Gastrocnemius medialis (tissue), 4 donors: Measurements from ENCODE around the gene JSRP1.

Experiments
- POLR2A ChIP-seq, 2 donors: fragments of 450-650 bp; IDR thresholded peaks; one replicate each; pipeline ENCODE4 v1.6.1; 2017; ENCODE audit warnings: antibody characterized with exemption in 2 of 2, mild to moderate bottlenecking in 2 of 2, moderate library complexity in 2 of 2
- TF ChIP-seq, protein P1 (sequence below), 5 experiments: fragments of 450-650 bp in 3 of 5; fragments of 200-600 bp in 2 of 5; sonication (generic) in 2 of 5; IDR thresholded peaks in 4 of 5; conservative IDR thresholded peaks in 1 of 5; 1 replicate in 4 of 5; 2 replicates in 1 of 5; pipeline ENCODE4 v1.5.1; 2016 to 2019; ENCODE audit warnings: antibody characterized with exemption in 5 of 5, mild to moderate bottlenecking in 3 of 5, moderate library complexity in 3 of 5

DNA sequence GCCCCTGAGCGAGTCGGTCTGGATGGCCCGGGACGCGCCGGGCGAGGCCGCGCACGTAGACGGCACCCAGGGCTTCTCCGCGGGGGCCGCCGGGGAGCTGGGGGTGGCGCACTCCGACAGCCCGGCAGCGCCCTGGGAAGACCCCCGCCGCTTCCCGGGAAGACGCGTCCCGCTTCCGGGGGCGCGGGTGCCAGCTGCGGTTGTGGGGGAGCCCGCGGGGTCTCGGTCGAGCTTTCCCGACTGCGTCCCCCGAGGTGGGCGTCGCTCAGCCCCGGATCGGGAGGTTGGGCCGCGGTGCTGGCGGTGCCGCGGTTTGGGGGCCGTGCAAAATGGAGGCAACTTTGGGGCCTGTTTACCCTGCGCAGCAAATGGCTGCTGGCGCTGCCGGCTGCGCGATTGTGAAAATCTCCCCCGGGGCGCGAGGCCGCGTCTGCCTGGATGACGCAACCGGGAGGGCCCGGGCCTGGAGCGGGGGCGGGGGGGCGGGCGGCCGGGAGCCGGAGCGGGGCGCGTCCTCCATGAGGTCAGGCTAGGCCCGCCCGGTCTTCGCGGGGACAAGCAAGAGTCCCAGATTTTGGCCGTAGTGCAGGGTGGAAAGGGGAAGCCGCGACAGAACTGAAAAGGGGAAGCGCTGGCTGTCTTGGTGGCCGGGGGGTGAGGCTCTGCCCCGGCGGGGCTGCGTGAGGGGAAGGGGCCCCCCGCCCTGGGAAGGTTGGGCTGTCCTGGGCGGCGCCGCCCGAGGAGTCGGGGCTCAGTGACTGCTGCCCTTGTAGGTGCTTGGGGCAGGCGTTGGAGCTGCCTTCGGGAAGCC lies 14.4 kb upstream of the JSRP1 start:
- TF ChIP-seq, protein P1, sequence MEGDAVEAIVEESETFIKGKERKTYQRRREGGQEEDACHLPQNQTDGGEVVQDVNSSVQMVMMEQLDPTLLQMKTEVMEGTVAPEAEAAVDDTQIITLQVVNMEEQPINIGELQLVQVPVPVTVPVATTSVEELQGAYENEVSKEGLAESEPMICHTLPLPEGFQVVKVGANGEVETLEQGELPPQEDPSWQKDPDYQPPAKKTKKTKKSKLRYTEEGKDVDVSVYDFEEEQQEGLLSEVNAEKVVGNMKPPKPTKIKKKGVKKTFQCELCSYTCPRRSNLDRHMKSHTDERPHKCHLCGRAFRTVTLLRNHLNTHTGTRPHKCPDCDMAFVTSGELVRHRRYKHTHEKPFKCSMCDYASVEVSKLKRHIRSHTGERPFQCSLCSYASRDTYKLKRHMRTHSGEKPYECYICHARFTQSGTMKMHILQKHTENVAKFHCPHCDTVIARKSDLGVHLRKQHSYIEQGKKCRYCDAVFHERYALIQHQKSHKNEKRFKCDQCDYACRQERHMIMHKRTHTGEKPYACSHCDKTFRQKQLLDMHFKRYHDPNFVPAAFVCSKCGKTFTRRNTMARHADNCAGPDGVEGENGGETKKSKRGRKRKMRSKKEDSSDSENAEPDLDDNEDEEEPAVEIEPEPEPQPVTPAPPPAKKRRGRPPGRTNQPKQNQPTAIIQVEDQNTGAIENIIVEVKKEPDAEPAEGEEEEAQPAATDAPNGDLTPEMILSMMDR (IDR thresholded peaks at IDR 0.05 in 4 of 5, conservative IDR thresholded peaks at IDR 0.05 in 1 of 5) = no peak
- peak; percentile 87 to 90 for TF ChIP-seq POLR2A (IDR thresholded peaks at IDR 0.05)
